H1 (cell line): ENCODE results near the gene SYF2. TPM values are rescaled to one million over a fixed set of nuclear protein-coding genes. Genes with fewer than 3 reads are reported as not detected.

Experiments used
- CTCF ChIA-PET: fragments of 300-600 bp; sonication (Branson Sonifier 250); formaldehyde crosslinking; loops from one replicate; lab custom pipeline; 2021; ENCODE audit not compliant: partially characterized antibody; lab: Charles Lee
- POLR2A ChIA-PET: fragments of 300-600 bp; sonication (Branson Sonifier 250); formaldehyde crosslinking; loops from one replicate; lab custom pipeline; 2021; ENCODE audit warnings: inconsistent platforms; ENCODE audit not compliant: partially characterized antibody; lab: Charles Lee
- DNase-seq, 2 experiments: peaks; one replicate each; pipeline versions ENCODE4 v3.0.0 to v3.0.0-alpha.2; 2010 to 2022; ENCODE audit warnings: low spot score in 2 of 2, low read depth in 1 of 2, mixed read lengths in 1 of 2
- FAIRE-seq: peaks from 2 replicates; lab custom pipeline; 2011; peaks lifted over from hg19 to GRCh38; lab: Jason Lieb, UNC
- H2AFZ ChIP-seq: 2 replicates; pipeline ENCODE4 v1.8.1; 2012; ENCODE audit warnings: low read length, inconsistent platforms
- H2AK5ac ChIP-seq: 2 replicates; pipeline ENCODE4 v1.6.1; 2013; ENCODE audit warnings: low read depth, low read length
- H2BK120ac ChIP-seq: replicated peaks from 2 replicates; pipeline ENCODE3; 2013; ENCODE audit warnings: low read depth, low read length, inconsistent platforms
- H2BK12ac ChIP-seq: 2 replicates; pipeline ENCODE4 v1.6.1; 2013; ENCODE audit warnings: low read depth, low read length
- H2BK15ac ChIP-seq: 2 replicates; pipeline ENCODE4 v1.6.1; 2013; ENCODE audit warnings: low read length
- H2BK20ac ChIP-seq: 2 replicates; pipeline ENCODE4 v1.6.1; 2013; ENCODE audit warnings: low read length
- H2BK5ac ChIP-seq: 2 replicates; pipeline ENCODE4 v1.6.1; 2013; ENCODE audit warnings: low read depth, low read length
- H3K14ac ChIP-seq: 2 replicates; pipeline ENCODE4 v1.6.1; 2013; ENCODE audit warnings: inconsistent platforms; ENCODE audit not compliant: insufficient read length
- H3K18ac ChIP-seq: 2 replicates; pipeline ENCODE4 v1.6.1; 2013; ENCODE audit warnings: low read length; ENCODE audit errors: extremely low read depth
- H3K23ac ChIP-seq: 2 replicates; pipeline ENCODE4 v1.6.1; 2013; ENCODE audit warnings: inconsistent platforms; ENCODE audit not compliant: insufficient read length
- H3K23me2 ChIP-seq: 2 replicates; pipeline ENCODE4 v1.6.1; 2013; ENCODE audit warnings: low read depth, low read length
- H3K27ac ChIP-seq: 2 replicates; pipeline ENCODE4 v1.6.1; 2011; ENCODE audit warnings: low read depth, low read length, inconsistent platforms
- H3K27me3 ChIP-seq, 4 experiments: replicated peaks in 1 of 4; 1 replicate in 1 of 4; 2 replicates in 3 of 4; pipeline versions ENCODE4 v1.6.1 to v1.8.1; 2011 to 2013; ENCODE audit warnings: low read length in 3 of 4, mild to moderate bottlenecking in 3 of 4, inconsistent platforms in 2 of 4, mixed read lengths in 2 of 4, moderate library complexity in 1 of 4; ENCODE audit not compliant: control insufficient read depth in 3 of 4, insufficient read depth in 3 of 4; ENCODE audit errors: extremely low read depth in 1 of 4
- H3K36me3 ChIP-seq, 4 experiments: 2 replicates each; pipeline versions ENCODE4 v1.6.1 to v1.8.1; 2011 to 2013; ENCODE audit warnings: mild to moderate bottlenecking in 4 of 4, low read length in 3 of 4, moderate library complexity in 2 of 4, control low read depth in 1 of 4, inconsistent platforms in 1 of 4; ENCODE audit not compliant: insufficient read depth in 4 of 4, control insufficient read depth in 2 of 4
- H3K4ac ChIP-seq: replicated peaks from 2 replicates; pipeline ENCODE3; 2013; ENCODE audit warnings: low read length, low read depth, mixed read lengths, inconsistent platforms; ENCODE audit not compliant: insufficient read length
- H3K4me1 ChIP-seq, 4 experiments: replicated peaks in 1 of 4; 1 replicate in 1 of 4; 2 replicates in 3 of 4; pipeline versions ENCODE4 v1.6.1 to v1.8.1; 2011 to 2013; ENCODE audit warnings: low read length in 3 of 4, inconsistent platforms in 2 of 4, mixed read lengths in 1 of 4; ENCODE audit not compliant: insufficient read depth in 4 of 4, control insufficient read depth in 3 of 4
- H3K4me2 ChIP-seq, 2 experiments: 2 replicates each; pipeline versions ENCODE4 v1.6.1 to v1.8.1; 2011 to 2013; ENCODE audit warnings: low read depth in 2 of 2, low read length in 2 of 2, control low read depth in 1 of 2, inconsistent platforms in 1 of 2, mild to moderate bottlenecking in 1 of 2; ENCODE audit not compliant: insufficient read depth in 1 of 2
- H3K4me3 ChIP-seq, 4 experiments: fragments of 200-600, 300-600 bp in 1 of 4; sonication (generic), shearing (Covaris generic), sonication (Bioruptor Twin) in 1 of 4; 2 replicates each; pipeline versions ENCODE4 v1.5.1 to v1.8.1; 2011 to 2016; ENCODE audit warnings: low read length in 4 of 4, low read depth in 3 of 4, control low read depth in 2 of 4, inconsistent platforms in 2 of 4, mild to moderate bottlenecking in 2 of 4, mixed read lengths in 1 of 4, moderate library complexity in 1 of 4; ENCODE audit not compliant: insufficient read depth in 2 of 4; ENCODE audit errors: extremely low read depth in 1 of 4
- H3K56ac ChIP-seq: replicated peaks from 2 replicates; pipeline ENCODE3; 2013; ENCODE audit warnings: low read depth, mild to moderate bottlenecking, mixed read lengths, low read length, inconsistent platforms; ENCODE audit not compliant: insufficient read length
- H3K79me1 ChIP-seq: 2 replicates; pipeline ENCODE4 v1.6.1; 2013; ENCODE audit warnings: low read depth, low read length, control low read depth
- H3K79me2 ChIP-seq, 2 experiments: 2 replicates each; pipeline versions ENCODE4 v1.6.1 to v1.8.1; 2012 to 2013; ENCODE audit warnings: low read length in 2 of 2, mild to moderate bottlenecking in 2 of 2, inconsistent platforms in 1 of 2; ENCODE audit not compliant: insufficient read depth in 2 of 2, control insufficient read depth in 1 of 2
- H3K9ac ChIP-seq, 4 experiments: replicated peaks in 1 of 4; 1 replicate in 1 of 4; 2 replicates in 3 of 4; pipeline versions ENCODE4 v1.6.1 to v1.8.1; 2011 to 2013; ENCODE audit warnings: low read depth in 3 of 4, low read length in 3 of 4, control low read depth in 2 of 4, mild to moderate bottlenecking in 2 of 4, moderate library complexity in 2 of 4, inconsistent platforms in 1 of 4; ENCODE audit errors: extremely low read depth in 1 of 4
- H3K9me3 ChIP-seq, 2 experiments: 2 replicates each; pipeline versions ENCODE4 v1.6.1 to v1.8.1; 2012 to 2013; ENCODE audit warnings: mild to moderate bottlenecking in 2 of 2, moderate library complexity in 2 of 2, control low read depth in 1 of 2, inconsistent platforms in 1 of 2, low read depth in 1 of 2, low read length in 1 of 2, mixed read lengths in 1 of 2; ENCODE audit not compliant: insufficient read depth in 2 of 2
- H4K20me1 ChIP-seq, 2 experiments: replicated peaks in 1 of 2; 2 replicates each; pipeline versions ENCODE3 to v1.8.1; 2011 to 2013; ENCODE audit warnings: inconsistent platforms in 2 of 2, low read length in 2 of 2, mild to moderate bottlenecking in 1 of 2; ENCODE audit not compliant: insufficient read depth in 2 of 2, control insufficient read depth in 1 of 2
- H4K5ac ChIP-seq: 2 replicates; pipeline ENCODE4 v1.6.1; 2013; ENCODE audit warnings: low read length, low read depth, mixed read lengths, inconsistent platforms; ENCODE audit not compliant: insufficient read length
- H4K8ac ChIP-seq: 2 replicates; pipeline ENCODE4 v1.8.0; 2013; ENCODE audit warnings: mild to moderate bottlenecking, moderate library complexity, low read length, inconsistent platforms; ENCODE audit not compliant: insufficient read depth; ENCODE audit errors: extremely low read depth
- H4K91ac ChIP-seq: replicated peaks from 2 replicates; pipeline ENCODE3; 2013; ENCODE audit warnings: low read length, mixed read lengths, inconsistent platforms; ENCODE audit not compliant: insufficient read length
- CTCF ChIP-seq, 3 experiments: IDR thresholded peaks; 1 replicate in 2 of 3; 2 replicates in 1 of 3; pipeline versions ENCODE4 v1.5.1 to v1.6.1; 2011; ENCODE audit warnings: low read length in 3 of 3, mild to moderate bottlenecking in 3 of 3, inconsistent platforms in 2 of 3, low read depth in 1 of 3, moderate library complexity in 1 of 3; ENCODE audit not compliant: insufficient read depth in 1 of 3; ENCODE audit errors: control extremely low read depth in 1 of 3
- ZNF274 ChIP-seq: IDR thresholded peaks from 2 replicates; pipeline ENCODE4 v1.7.0; 2012; ENCODE audit warnings: low read length, borderline replicate concordance; ENCODE audit errors: extremely low read depth
- WGBS, 2 experiments: shearing (Covaris generic) in 1 of 2; methylation state at CpG; one replicate each; pipeline versions ENCODE4 v1.1.6 to v1.1.7; 2013 to 2015; ENCODE audit warnings: low lambda C conversion rate in 2 of 2, mixed read lengths in 2 of 2, inconsistent platforms in 1 of 2, low coverage in 1 of 2, missing lambda C conversion rate in 1 of 2; ENCODE audit not compliant: insufficient replicate concordance in 2 of 2, insufficient coverage in 1 of 2, insufficient read length in 1 of 2; ENCODE audit errors: extremely low coverage in 1 of 2, missing lambda C conversion rate in 1 of 2; 5-methylcytosine and 5-hydroxymethylcytosine counted together
- polyA plus RNA-seq, 7 experiments: library from polyadenylated mRNA; depleted of rRNA in 3 of 7; stranded (reverse) in 5 of 7; unstranded in 2 of 7; fragments of >200 nt in 5 of 7; fragments of 200-250 nt in 2 of 7; gene quantifications; 1 replicate in 5 of 7; 2 replicates in 1 of 7; 4 replicates in 1 of 7; pipeline versions ENCODE4 v1.2.1 to v1.2.3, GENCODE V29; 2011 to 2013; ENCODE audit warnings: missing spikeins in 2 of 7, mixed read lengths in 2 of 7
- total RNA-seq: library from RNA; stranded (reverse); fragmentation: NEBNext Ultra II Directional; extraction: Animal tissue kit (Norgen Biotek cat#: 25700); gene quantifications from 2 replicates; pipeline ENCODE4 v1.2.1, GENCODE V29; 2021

SYF2 gene
- total and polyA plus RNA-seq, 2 of the 8 experiments (the other 6 are each of a cell fraction or from before 2014, with no cell fraction given) = 7.5 to 33.0 TPM

DNA sequence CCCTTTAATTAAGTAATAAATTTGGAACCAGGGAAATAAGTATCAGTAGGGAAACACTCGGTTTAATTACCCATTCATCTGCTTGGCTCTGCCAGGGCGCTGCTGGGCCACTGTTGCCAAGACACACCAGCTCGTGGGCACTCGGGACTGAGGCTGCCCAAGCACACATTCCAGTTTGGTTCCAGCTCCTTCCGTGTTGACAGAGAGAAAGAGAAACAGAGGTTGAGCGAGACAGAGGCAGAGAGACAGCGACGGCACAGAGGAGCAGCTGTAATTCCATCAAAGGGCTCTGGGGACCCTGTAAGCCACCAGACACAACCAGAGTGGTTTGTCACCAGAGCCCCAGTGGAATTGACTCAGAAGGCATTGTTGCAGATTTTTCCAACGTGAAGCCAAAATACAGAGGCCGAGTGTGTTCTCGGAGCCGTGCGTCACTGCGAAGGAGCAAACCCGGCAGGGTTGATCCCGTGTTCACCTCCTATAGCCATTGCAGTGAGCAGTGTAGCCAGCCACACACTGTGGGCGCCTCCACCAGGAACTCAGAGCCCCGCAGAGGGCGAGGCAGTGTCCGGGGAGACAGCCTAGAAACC, 33.5 kb downstream of the SYF2 start:
- H3K79me2 ChIP-seq = no peaks in the 10 kb centered on the region
- H2BK15ac ChIP-seq = no peak overlapping the region
- peaks cover 0 to 2% of the 10 kb centered on the region in 2 experiments for H4K20me1 ChIP-seq
- POLR2A ChIA-PET = interaction anchor here (1.9 kb wide), 1 partner anchor 34 kb away, joined by 4 read pairs; the partner anchor contains the start of gene SYF2
- H3K4me3 ChIP-seq = no peak overlapping the region
- no peaks in the 10 kb centered on the region for H3K79me1 ChIP-seq
- no peak overlapping the region for H4K5ac ChIP-seq
- H2BK20ac ChIP-seq = no peak overlapping the region
- H3K23me2 ChIP-seq = peaks cover 4% of the 10 kb centered on the region; the same call in 1 of the 2 replicates
- no peaks in the 10 kb centered on the region for H3K36me3 ChIP-seq
- H4K91ac ChIP-seq = no peak overlapping the region
- no peak overlapping the region for H2BK12ac ChIP-seq
- no peak overlapping the region for H3K23ac ChIP-seq
- no peak overlapping the region for H2BK5ac ChIP-seq
- no peaks in the 10 kb centered on the region for H3K27me3 ChIP-seq
- no peak overlapping the region for H3K14ac ChIP-seq
- H4K8ac ChIP-seq = peak overlapping the region; percentile 46
- no peak overlapping the region for H3K18ac ChIP-seq
- peaks cover 0 to 5% (median 2%) of the 10 kb centered on the region in 4 experiments; a peak in 2 of 7 replicates for H3K4me1 ChIP-seq
- H2AK5ac ChIP-seq = no peak overlapping the region
- H2AFZ ChIP-seq = no peak overlapping the region
- H3K9ac ChIP-seq = no peak overlapping the region
- H3K4me2 ChIP-seq = no peak overlapping the region
- DNase-seq = no peak
- no peak overlapping the region for H2BK120ac ChIP-seq
- TF ChIP-seq CTCF (IDR thresholded peaks at IDR 0.05; ENCODE audit: control extremely low read depth in 1 of 3, insufficient read depth in 1 of 3, low read depth in 1 of 3, low read length in 3 of 3) (0 out of 4 replicates have a peak, but pooled peaks of 1 of the 3 experiments have one; percentile 5), ZNF274 (no peak)
- no peaks in the 10 kb centered on the region for H3K9me3 ChIP-seq
- CTCF ChIA-PET = interaction anchor here (0.6 to 1.9 kb wide), 6 partner anchors 8 to 778 kb away, joined by 3 to 6 read pairs (median 3); no protein-coding TSS in a partner anchor
- no peak overlapping the region for H3K56ac ChIP-seq
- no peak for FAIRE-seq
- WGBS, 2 experiments = 87% methylated on average over 20 of the region's 20 CpGs; no CpG with 5 or more reads in 1 of the 2 experiments
- H3K27ac ChIP-seq = no peak overlapping the region
- no peak overlapping the region for H3K4ac ChIP-seq
